DND-41 (cell line): ENCODE measurements around the gene ENAH.
"Not testable (repeated sequence)": the region's sequence is repeated elsewhere in the genome, so short reads cannot be mapped to it uniquely, and the experiment has no call there.

Experiments
- ATAC-seq: fragments of 200-7000 bp; cut with Tn5 transposase; 3 replicates; pipeline ENCODE4 v1.9.1; 2021; ENCODE audit warnings: low read depth; ENCODE audit not compliant: insufficient read depth
- DNase-seq: peaks from one replicate; pipeline ENCODE4 v3.0.0-alpha.2; 2020
- H2AFZ ChIP-seq: 2 replicates; pipeline ENCODE4 v1.6.0; 2012; ENCODE audit warnings: low read depth, low read length
- H3K27ac ChIP-seq: 2 replicates; pipeline ENCODE4 v1.5.1; 2012; ENCODE audit warnings: low read length, inconsistent platforms
- H3K27me3 ChIP-seq: fragments of 200-600 bp; sonication (generic); 2 replicates; pipeline ENCODE4 v1.6.0; 2012; ENCODE audit warnings: low read length, mild to moderate bottlenecking, inconsistent platforms; ENCODE audit not compliant: insufficient read depth, poor library complexity
- H3K36me3 ChIP-seq: 2 replicates; pipeline ENCODE4 v1.5.1; 2012; ENCODE audit warnings: low read length, inconsistent platforms; ENCODE audit not compliant: insufficient read depth
- H3K4me1 ChIP-seq: 2 replicates; pipeline ENCODE4 v1.5.1; 2012; ENCODE audit warnings: mild to moderate bottlenecking, low read length; ENCODE audit not compliant: insufficient read depth
- H3K4me2 ChIP-seq: 2 replicates; pipeline ENCODE4 v1.6.0; 2012; ENCODE audit warnings: mild to moderate bottlenecking, moderate library complexity, low read length, inconsistent platforms; ENCODE audit not compliant: insufficient read depth
- H3K4me3 ChIP-seq, 2 experiments: fragments of 200-600 bp in 1 of 2; shearing (Covaris generic) in 1 of 2; 2 replicates each; pipeline ENCODE4 v1.5.1; 2012 to 2016; ENCODE audit warnings: inconsistent platforms in 2 of 2, low read length in 2 of 2, mild to moderate bottlenecking in 2 of 2, low read depth in 1 of 2, moderate library complexity in 1 of 2
- H3K79me2 ChIP-seq: 2 replicates; pipeline ENCODE4 v1.6.0; 2012; ENCODE audit warnings: low read length, inconsistent platforms; ENCODE audit not compliant: insufficient read depth
- H3K9ac ChIP-seq: 2 replicates; pipeline ENCODE4 v1.6.0; 2012; ENCODE audit warnings: low read depth, mild to moderate bottlenecking, inconsistent platforms, low read length, moderate library complexity
- H3K9me3 ChIP-seq: 2 replicates; pipeline ENCODE4 v1.5.1; 2012; ENCODE audit warnings: low read length, moderate library complexity, mild to moderate bottlenecking, inconsistent platforms; ENCODE audit not compliant: insufficient read depth, severe bottlenecking
- H4K20me1 ChIP-seq: 2 replicates; pipeline ENCODE4 v1.6.0; 2012; ENCODE audit warnings: low read length; ENCODE audit not compliant: insufficient read depth
- CTCF ChIP-seq: IDR thresholded peaks from 2 replicates; pipeline ENCODE4 v1.5.1; 2012; ENCODE audit warnings: borderline replicate concordance, low read length, moderate library complexity, mild to moderate bottlenecking; ENCODE audit not compliant: poor library complexity, severe bottlenecking; ENCODE audit errors: extremely low read depth
- EZH2 ChIP-seq: IDR thresholded peaks from 3 replicates; pipeline ENCODE4 v1.6.1; 2012; ENCODE audit warnings: borderline replicate concordance, low read depth, mild to moderate bottlenecking, moderate library complexity, low read length, inconsistent platforms; ENCODE audit not compliant: severe bottlenecking

ENAH gene

GRCh38 chr1:225514671-225515081 lies 138.2 kb downstream of the ENAH start:
- no peak overlapping the region for H3K4me3 ChIP-seq
- no peaks in the 10 kb centered on the region for H3K79me2 ChIP-seq

GRCh38 chr1:225513576-225513975 lies 139.3 kb downstream of the ENAH start:
- H4K20me1 ChIP-seq, H2AFZ ChIP-seq, H3K4me2 ChIP-seq, H3K36me3 ChIP-seq, H3K4me3 ChIP-seq, H3K4me1 ChIP-seq, ATAC-seq, H3K27ac ChIP-seq, H3K9ac ChIP-seq, H3K79me2 ChIP-seq, DNase-seq, H3K9me3 ChIP-seq, H3K27me3 ChIP-seq: not testable (repeated sequence)

More at GRCh38 chr1:225514671-225515081, 138.2 kb downstream of the ENAH start:
- no peaks in the 10 kb centered on the region for H4K20me1 ChIP-seq
- H2AFZ ChIP-seq = no peak overlapping the region
- H3K4me2 ChIP-seq = no peak overlapping the region
- H3K4me1 ChIP-seq = no peaks in the 10 kb centered on the region
- H3K9me3 ChIP-seq = no peaks in the 10 kb centered on the region
- ATAC-seq (no peak), DNase-seq (no peak)
- H3K36me3 ChIP-seq = no peaks in the 10 kb centered on the region
- H3K27ac ChIP-seq = no peak overlapping the region
- H3K27me3 ChIP-seq = peaks cover 4% of the 10 kb centered on the region
- H3K9ac ChIP-seq = no peak overlapping the region
- TF ChIP-seq EZH2 = no peak
- TF ChIP-seq CTCF = no peak

GRCh38 chr1:225511828-225512381 lies 141.0 kb downstream of the ENAH start:
- no peak for DNase-seq
- Histone ChIP-seq H3K9me3 (no peaks in the 10 kb centered on the region), H2AFZ (no peak overlapping the region)

GRCh38 chr1:225510740-225511139 lies 142.2 kb downstream of the ENAH start:
- not testable (repeated sequence) for H2AFZ ChIP-seq, H3K4me2 ChIP-seq, ATAC-seq, H4K20me1 ChIP-seq, H3K27ac ChIP-seq, H3K79me2 ChIP-seq, H3K9ac ChIP-seq, H3K4me1 ChIP-seq, H3K36me3 ChIP-seq, DNase-seq, H3K4me3 ChIP-seq, H3K27me3 ChIP-seq, H3K9me3 ChIP-seq

More at GRCh38 chr1:225511828-225512381, 141.0 kb downstream of the ENAH start:
- Histone ChIP-seq H3K4me3 (no peak overlapping the region), H3K9ac (no peak overlapping the region), H3K4me2 (no peak overlapping the region), H3K36me3 (no peaks in the 10 kb centered on the region), H3K27me3 (peaks cover 6% of the 10 kb centered on the region), H3K4me1 (no peaks in the 10 kb centered on the region), H4K20me1 (no peaks in the 10 kb centered on the region), H3K79me2 (no peaks in the 10 kb centered on the region), H3K27ac (no peak overlapping the region)
- ATAC-seq = no peak
- TF ChIP-seq CTCF = no peak
- no peak for TF ChIP-seq EZH2
